ENCODE data around the gene CHRNA1.

- no peak for TF ChIP-seq CTCF (IDR thresholded peaks at IDR 0.05; ENCODE audit: insufficient read depth, low read depth, low read length)
- TF ChIP-seq EZH2 (IDR thresholded peaks at IDR 0.05; ENCODE audit: insufficient read depth, low read length), result no peak
Observed at GRCh38 chr2:174775571-174775980, 11.3 kb upstream of the CHRNA1 start.
